H1 (cell line): ENCODE results near the gene PIK3CG. TPM values are rescaled to one million over a fixed set of nuclear protein-coding genes. Genes with fewer than 3 reads are reported as not detected.

Source experiments
- CTCF ChIA-PET: fragments of 300-600 bp; sonication (Branson Sonifier 250); formaldehyde crosslinking; loops from one replicate; lab custom pipeline; 2021; ENCODE audit not compliant: partially characterized antibody; lab: Charles Lee
- POLR2A ChIA-PET: fragments of 300-600 bp; sonication (Branson Sonifier 250); formaldehyde crosslinking; loops from one replicate; lab custom pipeline; 2021; ENCODE audit warnings: inconsistent platforms; ENCODE audit not compliant: partially characterized antibody; lab: Charles Lee
- DNase-seq, 2 experiments: peaks; one replicate each; pipeline versions ENCODE4 v3.0.0 to v3.0.0-alpha.2; 2010 to 2022; ENCODE audit warnings: low spot score in 2 of 2, low read depth in 1 of 2, mixed read lengths in 1 of 2
- FAIRE-seq: peaks from 2 replicates; lab custom pipeline; 2011; peaks lifted over from hg19 to GRCh38; lab: Jason Lieb, UNC
- H2AFZ ChIP-seq: 2 replicates; pipeline ENCODE4 v1.8.1; 2012; ENCODE audit warnings: low read length, inconsistent platforms
- H2AK5ac ChIP-seq: 2 replicates; pipeline ENCODE4 v1.6.1; 2013; ENCODE audit warnings: low read depth, low read length
- H2BK120ac ChIP-seq: replicated peaks from 2 replicates; pipeline ENCODE3; 2013; ENCODE audit warnings: low read depth, low read length, inconsistent platforms
- H2BK12ac ChIP-seq: 2 replicates; pipeline ENCODE4 v1.6.1; 2013; ENCODE audit warnings: low read depth, low read length
- H2BK15ac ChIP-seq: 2 replicates; pipeline ENCODE4 v1.6.1; 2013; ENCODE audit warnings: low read length
- H2BK20ac ChIP-seq: 2 replicates; pipeline ENCODE4 v1.6.1; 2013; ENCODE audit warnings: low read length
- H2BK5ac ChIP-seq: 2 replicates; pipeline ENCODE4 v1.6.1; 2013; ENCODE audit warnings: low read depth, low read length
- H3K14ac ChIP-seq: 2 replicates; pipeline ENCODE4 v1.6.1; 2013; ENCODE audit warnings: inconsistent platforms; ENCODE audit not compliant: insufficient read length
- H3K18ac ChIP-seq: 2 replicates; pipeline ENCODE4 v1.6.1; 2013; ENCODE audit warnings: low read length; ENCODE audit errors: extremely low read depth
- H3K23ac ChIP-seq: 2 replicates; pipeline ENCODE4 v1.6.1; 2013; ENCODE audit warnings: inconsistent platforms; ENCODE audit not compliant: insufficient read length
- H3K23me2 ChIP-seq: 2 replicates; pipeline ENCODE4 v1.6.1; 2013; ENCODE audit warnings: low read depth, low read length
- H3K27ac ChIP-seq: 2 replicates; pipeline ENCODE4 v1.6.1; 2011; ENCODE audit warnings: low read depth, low read length, inconsistent platforms
- H3K27me3 ChIP-seq, 4 experiments: replicated peaks in 1 of 4; 1 replicate in 1 of 4; 2 replicates in 3 of 4; pipeline versions ENCODE4 v1.6.1 to v1.8.1; 2011 to 2013; ENCODE audit warnings: low read length in 3 of 4, mild to moderate bottlenecking in 3 of 4, inconsistent platforms in 2 of 4, mixed read lengths in 2 of 4, moderate library complexity in 1 of 4; ENCODE audit not compliant: control insufficient read depth in 3 of 4, insufficient read depth in 3 of 4; ENCODE audit errors: extremely low read depth in 1 of 4
- H3K36me3 ChIP-seq, 4 experiments: 2 replicates each; pipeline versions ENCODE4 v1.6.1 to v1.8.1; 2011 to 2013; ENCODE audit warnings: mild to moderate bottlenecking in 4 of 4, low read length in 3 of 4, moderate library complexity in 2 of 4, control low read depth in 1 of 4, inconsistent platforms in 1 of 4; ENCODE audit not compliant: insufficient read depth in 4 of 4, control insufficient read depth in 2 of 4
- H3K4ac ChIP-seq: replicated peaks from 2 replicates; pipeline ENCODE3; 2013; ENCODE audit warnings: low read length, low read depth, mixed read lengths, inconsistent platforms; ENCODE audit not compliant: insufficient read length
- H3K4me1 ChIP-seq, 4 experiments: replicated peaks in 1 of 4; 1 replicate in 1 of 4; 2 replicates in 3 of 4; pipeline versions ENCODE4 v1.6.1 to v1.8.1; 2011 to 2013; ENCODE audit warnings: low read length in 3 of 4, inconsistent platforms in 2 of 4, mixed read lengths in 1 of 4; ENCODE audit not compliant: insufficient read depth in 4 of 4, control insufficient read depth in 3 of 4
- H3K4me2 ChIP-seq, 2 experiments: 2 replicates each; pipeline versions ENCODE4 v1.6.1 to v1.8.1; 2011 to 2013; ENCODE audit warnings: low read depth in 2 of 2, low read length in 2 of 2, control low read depth in 1 of 2, inconsistent platforms in 1 of 2, mild to moderate bottlenecking in 1 of 2; ENCODE audit not compliant: insufficient read depth in 1 of 2
- H3K4me3 ChIP-seq, 4 experiments: fragments of 200-600, 300-600 bp in 1 of 4; sonication (generic), shearing (Covaris generic), sonication (Bioruptor Twin) in 1 of 4; 2 replicates each; pipeline versions ENCODE4 v1.5.1 to v1.8.1; 2011 to 2016; ENCODE audit warnings: low read length in 4 of 4, low read depth in 3 of 4, control low read depth in 2 of 4, inconsistent platforms in 2 of 4, mild to moderate bottlenecking in 2 of 4, mixed read lengths in 1 of 4, moderate library complexity in 1 of 4; ENCODE audit not compliant: insufficient read depth in 2 of 4; ENCODE audit errors: extremely low read depth in 1 of 4
- H3K56ac ChIP-seq: replicated peaks from 2 replicates; pipeline ENCODE3; 2013; ENCODE audit warnings: low read depth, mild to moderate bottlenecking, mixed read lengths, low read length, inconsistent platforms; ENCODE audit not compliant: insufficient read length
- H3K79me1 ChIP-seq: 2 replicates; pipeline ENCODE4 v1.6.1; 2013; ENCODE audit warnings: low read depth, low read length, control low read depth
- H3K79me2 ChIP-seq, 2 experiments: 2 replicates each; pipeline versions ENCODE4 v1.6.1 to v1.8.1; 2012 to 2013; ENCODE audit warnings: low read length in 2 of 2, mild to moderate bottlenecking in 2 of 2, inconsistent platforms in 1 of 2; ENCODE audit not compliant: insufficient read depth in 2 of 2, control insufficient read depth in 1 of 2
- H3K9ac ChIP-seq, 4 experiments: replicated peaks in 1 of 4; 1 replicate in 1 of 4; 2 replicates in 3 of 4; pipeline versions ENCODE4 v1.6.1 to v1.8.1; 2011 to 2013; ENCODE audit warnings: low read depth in 3 of 4, low read length in 3 of 4, control low read depth in 2 of 4, mild to moderate bottlenecking in 2 of 4, moderate library complexity in 2 of 4, inconsistent platforms in 1 of 4; ENCODE audit errors: extremely low read depth in 1 of 4
- H3K9me3 ChIP-seq, 2 experiments: 2 replicates each; pipeline versions ENCODE4 v1.6.1 to v1.8.1; 2012 to 2013; ENCODE audit warnings: mild to moderate bottlenecking in 2 of 2, moderate library complexity in 2 of 2, control low read depth in 1 of 2, inconsistent platforms in 1 of 2, low read depth in 1 of 2, low read length in 1 of 2, mixed read lengths in 1 of 2; ENCODE audit not compliant: insufficient read depth in 2 of 2
- H4K20me1 ChIP-seq, 2 experiments: replicated peaks in 1 of 2; 2 replicates each; pipeline versions ENCODE3 to v1.8.1; 2011 to 2013; ENCODE audit warnings: inconsistent platforms in 2 of 2, low read length in 2 of 2, mild to moderate bottlenecking in 1 of 2; ENCODE audit not compliant: insufficient read depth in 2 of 2, control insufficient read depth in 1 of 2
- H4K5ac ChIP-seq: 2 replicates; pipeline ENCODE4 v1.6.1; 2013; ENCODE audit warnings: low read length, low read depth, mixed read lengths, inconsistent platforms; ENCODE audit not compliant: insufficient read length
- H4K8ac ChIP-seq: 2 replicates; pipeline ENCODE4 v1.8.0; 2013; ENCODE audit warnings: mild to moderate bottlenecking, moderate library complexity, low read length, inconsistent platforms; ENCODE audit not compliant: insufficient read depth; ENCODE audit errors: extremely low read depth
- H4K91ac ChIP-seq: replicated peaks from 2 replicates; pipeline ENCODE3; 2013; ENCODE audit warnings: low read length, mixed read lengths, inconsistent platforms; ENCODE audit not compliant: insufficient read length
- PHF8 ChIP-seq: fragments of 200-600 bp; sonication (generic); conservative IDR thresholded peaks from 2 replicates; pipeline ENCODE4 v1.7.1; 2012; ENCODE audit warnings: low read depth, mild to moderate bottlenecking, inconsistent platforms, low read length, moderate library complexity
- YY1 ChIP-seq: IDR thresholded peaks from 2 replicates; pipeline ENCODE4 v1.6.1; 2011; ENCODE audit warnings: low read depth, mild to moderate bottlenecking, low read length
- WGBS, 2 experiments: shearing (Covaris generic) in 1 of 2; methylation state at CpG; one replicate each; pipeline versions ENCODE4 v1.1.6 to v1.1.7; 2013 to 2015; ENCODE audit warnings: low lambda C conversion rate in 2 of 2, mixed read lengths in 2 of 2, inconsistent platforms in 1 of 2, low coverage in 1 of 2, missing lambda C conversion rate in 1 of 2; ENCODE audit not compliant: insufficient replicate concordance in 2 of 2, insufficient coverage in 1 of 2, insufficient read length in 1 of 2; ENCODE audit errors: extremely low coverage in 1 of 2, missing lambda C conversion rate in 1 of 2; 5-methylcytosine and 5-hydroxymethylcytosine counted together
- polyA plus RNA-seq, 7 experiments: library from polyadenylated mRNA; depleted of rRNA in 3 of 7; stranded (reverse) in 5 of 7; unstranded in 2 of 7; fragments of >200 nt in 5 of 7; fragments of 200-250 nt in 2 of 7; gene quantifications; 1 replicate in 5 of 7; 2 replicates in 1 of 7; 4 replicates in 1 of 7; pipeline versions ENCODE4 v1.2.1 to v1.2.3, GENCODE V29; 2011 to 2013; ENCODE audit warnings: missing spikeins in 2 of 7, mixed read lengths in 2 of 7
- total RNA-seq: library from RNA; stranded (reverse); fragmentation: NEBNext Ultra II Directional; extraction: Animal tissue kit (Norgen Biotek cat#: 25700); gene quantifications from 2 replicates; pipeline ENCODE4 v1.2.1, GENCODE V29; 2021
- TF ChIP-seq, protein P1 (sequence below): IDR thresholded peaks from 2 replicates; pipeline ENCODE4 v1.6.1; 2012; ENCODE audit warnings: low read length, inconsistent platforms

The PIK3CG gene
- total and polyA plus RNA-seq, 2 of the 8 experiments (the other 6 are each of a cell fraction or from before 2014, with no cell fraction given) = not detected

DNA sequence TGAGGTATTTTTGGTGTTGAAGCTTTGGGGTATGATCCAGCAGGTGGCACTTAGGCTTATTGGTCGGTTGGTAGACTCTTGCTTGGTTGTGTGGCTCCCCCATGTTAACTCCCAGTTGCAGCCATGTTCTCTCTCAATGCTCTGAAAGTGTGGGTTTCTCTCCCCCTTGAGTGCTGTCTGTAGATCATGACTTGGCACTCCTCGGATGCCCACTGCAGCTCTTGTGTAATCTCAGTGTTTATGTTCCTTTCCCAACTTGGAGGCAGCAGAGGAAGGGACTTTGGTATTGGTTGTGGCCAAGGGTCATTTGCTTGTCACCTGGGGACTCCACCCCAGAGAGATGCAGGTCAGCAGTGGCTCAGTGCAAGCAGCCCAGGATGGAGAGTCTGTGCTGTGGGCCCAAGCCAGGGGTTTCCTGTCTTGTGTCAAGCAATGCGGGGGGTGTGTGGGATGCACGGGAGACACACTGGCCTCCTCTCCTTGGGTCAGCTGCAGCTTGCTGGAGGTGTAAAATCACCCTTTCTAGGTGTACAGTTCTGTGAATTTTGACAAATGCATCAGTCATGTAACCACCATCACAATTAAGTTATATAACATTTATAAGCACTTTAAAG, 36.9 kb downstream of the PIK3CG start:
- Histone ChIP-seq H2AFZ (0 out of 2 replicates have a peak overlapping the region, but pooled peaks have one; percentile 9), H2BK12ac (no peak overlapping the region), H3K27me3 (peaks cover 0 to 6% (median 2%) of the 10 kb centered on the region in 4 experiments; a peak in 3 of 7 replicates), H3K4ac (no peak overlapping the region), H3K79me2 (no peaks in the 10 kb centered on the region), H3K27ac (no peak overlapping the region), H2BK20ac (no peak overlapping the region), H3K79me1 (no peaks in the 10 kb centered on the region), H3K4me1 (peaks cover 0 to 6% (median 0%) of the 10 kb centered on the region in 4 experiments; a peak in 2 of 7 replicates), H4K8ac (no peak overlapping the region), H2BK120ac (no peak overlapping the region), H3K14ac (no peak overlapping the region), H4K5ac (no peak overlapping the region), H2BK5ac (no peak overlapping the region), H2BK15ac (no peak overlapping the region), H3K9me3 (no peaks in the 10 kb centered on the region), H3K9ac (no peak overlapping the region), H3K23me2 (no peaks in the 10 kb centered on the region), H3K56ac (no peak overlapping the region), H2AK5ac (no peak overlapping the region), H4K20me1 (no peaks in the 10 kb centered on the region), H3K18ac (no peak overlapping the region), H4K91ac (no peak overlapping the region), H3K23ac (no peak overlapping the region), H3K4me3 (no peak overlapping the region), H3K4me2 (no peak overlapping the region), H3K36me3 (no peaks in the 10 kb centered on the region)
- WGBS, 2 experiments = 92% methylated on average over 4 of the region's 4 CpGs; no CpG with 5 or more reads in 1 of the 2 experiments
- TF ChIP-seq PHF8 (no peak), YY1 (no peak)
- TF ChIP-seq, protein P1, sequence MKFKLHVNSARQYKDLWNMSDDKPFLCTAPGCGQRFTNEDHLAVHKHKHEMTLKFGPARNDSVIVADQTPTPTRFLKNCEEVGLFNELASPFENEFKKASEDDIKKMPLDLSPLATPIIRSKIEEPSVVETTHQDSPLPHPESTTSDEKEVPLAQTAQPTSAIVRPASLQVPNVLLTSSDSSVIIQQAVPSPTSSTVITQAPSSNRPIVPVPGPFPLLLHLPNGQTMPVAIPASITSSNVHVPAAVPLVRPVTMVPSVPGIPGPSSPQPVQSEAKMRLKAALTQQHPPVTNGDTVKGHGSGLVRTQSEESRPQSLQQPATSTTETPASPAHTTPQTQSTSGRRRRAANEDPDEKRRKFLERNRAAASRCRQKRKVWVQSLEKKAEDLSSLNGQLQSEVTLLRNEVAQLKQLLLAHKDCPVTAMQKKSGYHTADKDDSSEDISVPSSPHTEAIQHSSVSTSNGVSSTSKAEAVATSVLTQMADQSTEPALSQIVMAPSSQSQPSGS = no peak
- FAIRE-seq (no peak), DNase-seq (no peak)
- POLR2A ChIA-PET = no interaction called here
- CTCF ChIA-PET = interaction anchor here (0.6 to 0.8 kb wide), 2 partner anchors 60 to 75 kb away, joined by 3 to 4 read pairs; no protein-coding TSS in a partner anchor
